HCT116 (cell line): ENCODE measurements around the gene GSN. TPM values are rescaled to one million over a fixed set of nuclear protein-coding genes. Genes with fewer than 3 reads are reported as not detected.

ENCODE experiments used
- ATAC-seq: fragments of 200-7000 bp; cut with Tn5 transposase; 2 replicates; pipeline ENCODE4 v1.9.1; 2020; ENCODE audit warnings: mild to moderate bottlenecking, moderate library complexity
- BruUV-seq: library from RNA; stranded (reverse); fragments of 400-500 nt; replicated peaks from 2 replicates; lab custom pipeline; 2021; lab: Mats Ljungman, UMichigan
- CTCF ChIA-PET: fragments of 300-600 bp; sonication (Branson Sonifier 250); formaldehyde crosslinking; loops from one replicate; lab custom pipeline; 2021; ENCODE audit warnings: antibody characterized with exemption; lab: Charles Lee
- POLR2A ChIA-PET: fragments of 300-600, 350-600 bp; sonication (Branson Sonifier 250); formaldehyde crosslinking; loops from one replicate; lab custom pipeline; 2021; ENCODE audit warnings: antibody characterized with exemption; lab: Charles Lee
- RAD21 ChIA-PET, 2 experiments: fragments of 300-600 bp; sonication (Branson Sonifier 250); formaldehyde crosslinking; loops; one replicate each; lab custom pipeline; 2023; ENCODE audit warnings: low total read pairs in 2 of 2; ENCODE audit not compliant: uncharacterized antibody in 2 of 2, unreplicated experiment in 2 of 2, low non-redundant PET in 1 of 2; lab: Charles Lee
- DNase-seq: peaks from one replicate; pipeline ENCODE4 v3.0.0-alpha.2; 2010; ENCODE audit warnings: low read depth, low spot score
- H2AFZ ChIP-seq: fragments of 200-600 bp; shearing (Covaris generic), sonication (generic); 2 replicates; pipeline ENCODE4 v1.6.1; 2017; ENCODE audit warnings: low read depth, mixed run types, mixed read lengths, antibody characterized with exemption, low read length; ENCODE audit not compliant: poor library complexity, severe bottlenecking
- H3K27ac ChIP-seq: 2 replicates; pipeline ENCODE4 v1.5.1; 2012; ENCODE audit warnings: low read depth, low read length
- H3K27me3 ChIP-seq: fragments of 200-600 bp; sonication (generic); 2 replicates; pipeline ENCODE4 v1.6.1; 2016; ENCODE audit warnings: mixed run types, low read length, mixed read lengths; ENCODE audit not compliant: insufficient read depth
- H3K36me3 ChIP-seq, 2 experiments: fragments of 200-500 bp in 1 of 2; fragments of 200-600 bp in 1 of 2; sonication (Bioruptor generic) in 1 of 2; sonication (generic) in 1 of 2; 2 replicates each; pipeline versions ENCODE4 v1.5.1 to v1.6.1; 2014 to 2016; ENCODE audit warnings: low read length in 2 of 2, inconsistent platforms in 1 of 2, mixed read lengths in 1 of 2, mixed run types in 1 of 2; ENCODE audit not compliant: insufficient read depth in 2 of 2, control insufficient read depth in 1 of 2
- H3K4me1 ChIP-seq, 2 experiments: fragments of 200-600 bp in 1 of 2; sonication (generic) in 1 of 2; 2 replicates each; pipeline versions ENCODE4 v1.5.1 to v1.6.1; 2012 to 2017; ENCODE audit warnings: low read length in 2 of 2, inconsistent platforms in 1 of 2, mild to moderate bottlenecking in 1 of 2, mixed read lengths in 1 of 2, mixed run types in 1 of 2, moderate library complexity in 1 of 2; ENCODE audit not compliant: insufficient read depth in 2 of 2, control insufficient read depth in 1 of 2
- H3K4me2 ChIP-seq: fragments of 200-600 bp; sonication (generic); 2 replicates; pipeline ENCODE4 v1.6.1; 2017; ENCODE audit warnings: mixed run types, low read length, mixed read lengths
- H3K4me3 ChIP-seq, 2 experiments: fragments of 200-600 bp in 1 of 2; sonication (generic) in 1 of 2; replicated peaks in 1 of 2; 2 replicates each; pipeline ENCODE4 v1.5.1; 2011 to 2016; ENCODE audit warnings: low read length in 2 of 2, control low read depth in 1 of 2, low read depth in 1 of 2, mild to moderate bottlenecking in 1 of 2, mixed read lengths in 1 of 2, mixed run types in 1 of 2
- H3K79me2 ChIP-seq: fragments of 200-600 bp; sonication (generic); 2 replicates; pipeline ENCODE4 v1.6.1; 2017; ENCODE audit warnings: mild to moderate bottlenecking, mixed run types, low read length, moderate library complexity, mixed read lengths; ENCODE audit not compliant: insufficient read depth
- H3K9ac ChIP-seq: fragments of 200-600 bp; sonication (generic); 2 replicates; pipeline ENCODE4 v1.6.1; 2016; ENCODE audit warnings: low read length, mixed read lengths
- H3K9me2 ChIP-seq: fragments of 200-600 bp; sonication (generic), shearing (Covaris generic); 2 replicates; pipeline ENCODE4 v1.6.1; 2017; ENCODE audit warnings: mixed run types, mild to moderate bottlenecking, moderate library complexity; ENCODE audit not compliant: insufficient read depth
- H3K9me3 ChIP-seq, 2 experiments: fragments of 200-500 bp in 1 of 2; fragments of 200-600 bp in 1 of 2; sonication (Bioruptor generic) in 1 of 2; sonication (generic) in 1 of 2; 2 replicates each; pipeline ENCODE4 v1.6.1; 2014 to 2017; ENCODE audit warnings: low read length in 2 of 2, mixed read lengths in 2 of 2, inconsistent platforms in 1 of 2, low read depth in 1 of 2, mild to moderate bottlenecking in 1 of 2, mixed run types in 1 of 2, moderate library complexity in 1 of 2; ENCODE audit not compliant: control insufficient read depth in 1 of 2, insufficient read depth in 1 of 2
- H4K20me1 ChIP-seq: fragments of 200-600 bp; sonication (generic), shearing (Covaris generic); 2 replicates; pipeline ENCODE4 v1.6.1; 2017; ENCODE audit warnings: mixed run types, mild to moderate bottlenecking, moderate library complexity; ENCODE audit not compliant: insufficient read depth
- ATF3 ChIP-seq: IDR thresholded peaks from 2 replicates; pipeline ENCODE4 v1.6.1; 2012
- CBX3 ChIP-seq: IDR thresholded peaks from 2 replicates; pipeline ENCODE4 v1.6.1; 2012; ENCODE audit warnings: low read depth
- CEBPB ChIP-seq: IDR thresholded peaks from 2 replicates; pipeline ENCODE4 v1.6.1; 2012; ENCODE audit warnings: low read depth
- CTCF ChIP-seq, 3 experiments: fragments of 200-600 bp in 1 of 3; sonication (generic) in 1 of 3; IDR thresholded peaks in 2 of 3; conservative IDR thresholded peaks in 1 of 3; 2 replicates each; pipeline ENCODE4 v1.5.1; 2012 to 2017; ENCODE audit warnings: low read depth in 2 of 3, low read length in 2 of 3, antibody characterized with exemption in 1 of 3, borderline replicate concordance in 1 of 3, control low read depth in 1 of 3, mild to moderate bottlenecking in 1 of 3, mixed read lengths in 1 of 3, mixed run types in 1 of 3, moderate library complexity in 1 of 3; ENCODE audit not compliant: insufficient read depth in 1 of 3
- EGR1 ChIP-seq: IDR thresholded peaks from 2 replicates; pipeline ENCODE4 v1.6.1; 2012; ENCODE audit warnings: low read depth
- ELF1 ChIP-seq: IDR thresholded peaks from 2 replicates; pipeline ENCODE4 v1.6.1; 2012; ENCODE audit warnings: low read depth, borderline replicate concordance
- EZH2 ChIP-seq: fragments of 200-600 bp; sonication (generic); IDR thresholded peaks from 2 replicates; pipeline ENCODE4 v1.6.1; 2017; ENCODE audit warnings: antibody characterized with exemption, mixed run types
- FOSL1 ChIP-seq: IDR thresholded peaks from 2 replicates; pipeline ENCODE4 v1.6.1; 2012; ENCODE audit warnings: low read depth
- JUND ChIP-seq: IDR thresholded peaks from 2 replicates; pipeline ENCODE4 v1.6.1; 2012
- MAX ChIP-seq: IDR thresholded peaks from 2 replicates; pipeline ENCODE4 v1.6.1; 2012
- POLR2AphosphoS5 ChIP-seq: IDR thresholded peaks from 2 replicates; pipeline ENCODE4 v1.6.1; 2011; ENCODE audit warnings: mild to moderate bottlenecking, low read depth, low read length, moderate library complexity
- RAD21 ChIP-seq: IDR thresholded peaks from 2 replicates; pipeline ENCODE4 v1.6.1; 2012; ENCODE audit warnings: low read depth, mild to moderate bottlenecking
- SIN3A ChIP-seq: IDR thresholded peaks from 2 replicates; pipeline ENCODE4 v1.6.1; 2012; ENCODE audit warnings: low read depth
- SRF ChIP-seq: IDR thresholded peaks from 2 replicates; pipeline ENCODE4 v1.6.1; 2012; ENCODE audit warnings: low read depth
- TCF7L2 ChIP-seq: IDR thresholded peaks from 2 replicates; pipeline ENCODE4 v1.7.0; 2011; ENCODE audit warnings: borderline replicate concordance, inconsistent platforms; ENCODE audit not compliant: insufficient read depth, insufficient read length; ENCODE audit errors: extremely low read depth
- YY1 ChIP-seq: IDR thresholded peaks from 2 replicates; pipeline ENCODE4 v1.6.1; 2011; ENCODE audit warnings: low read length, low read depth, moderate library complexity, mild to moderate bottlenecking; ENCODE audit not compliant: insufficient replicate concordance; ENCODE audit errors: extremely low read depth
- ZBTB33 ChIP-seq: IDR thresholded peaks from 2 replicates; pipeline ENCODE4 v1.6.1; 2011; ENCODE audit warnings: mild to moderate bottlenecking, low read length, moderate library complexity; ENCODE audit not compliant: insufficient replicate concordance; ENCODE audit errors: extremely low read depth
- ZNF274 ChIP-seq: fragments of 200-500 bp; sonication (Bioruptor generic); IDR thresholded peaks from 2 replicates; pipeline ENCODE4 v1.6.1; 2014; ENCODE audit warnings: mild to moderate bottlenecking, low read depth, low read length, inconsistent platforms
- intact Hi-C: fragments of 100-400 bp; cut with micrococcal nuclease; formaldehyde crosslinking; loops from 2 replicates; pipeline ENCODE4 v1.10.0; 2022
- total RNA-seq: library from RNA; stranded (reverse); gene quantifications from one replicate; pipeline ENCODE4 v1.2.1, GENCODE V29; 2021; ENCODE audit not compliant: unreplicated experiment
- TF ChIP-seq, protein P1 (sequence below): IDR thresholded peaks from 2 replicates; pipeline ENCODE4 v1.6.1; 2012; ENCODE audit warnings: low read depth

The GSN gene
- total RNA-seq, 1 experiment from 2014 or later, result 71.3 TPM

GRCh38 chr9:121324755-121325154, 56.8 kb downstream of the GSN start:
- RAD21 ChIA-PET, result no interaction called here

More at GRCh38 chr9:121324755-121325154, 56.8 kb downstream of the GSN start:
- H3K9me2 ChIP-seq, result no peaks in the 10 kb centered on the region
- POLR2A ChIA-PET, result no interaction called here
- BruUV-seq, result no TSS peak
- H3K27me3 ChIP-seq, result no peaks in the 10 kb centered on the region
- H3K9me3 ChIP-seq, result no peaks in the 10 kb centered on the region
- H3K4me3 ChIP-seq, result no peak overlapping the region
- H3K4me2 ChIP-seq, result no peak overlapping the region
- TF ChIP-seq SRF (no peak), YY1 (no peak), JUND (no peak), ELF1 (no peak), SIN3A (no peak), MAX (no peak), RAD21 (no peak), EZH2 (no peak), ZNF274 (no peak), CBX3 (no peak), EGR1 (no peak), ATF3 (no peak), ZBTB33 (no peak), POLR2AphosphoS5 (no peak), TCF7L2 (no peak), CTCF (IDR thresholded peaks at IDR 0.05 in 2 of 3, conservative IDR thresholded peaks at IDR 0.05 in 1 of 3; ENCODE audit: borderline replicate concordance in 1 of 3, insufficient read depth in 1 of 3, low read depth in 2 of 3, low read length in 2 of 3) (no peak), CEBPB (no peak), FOSL1 (no peak)
- TF ChIP-seq, protein P1, sequence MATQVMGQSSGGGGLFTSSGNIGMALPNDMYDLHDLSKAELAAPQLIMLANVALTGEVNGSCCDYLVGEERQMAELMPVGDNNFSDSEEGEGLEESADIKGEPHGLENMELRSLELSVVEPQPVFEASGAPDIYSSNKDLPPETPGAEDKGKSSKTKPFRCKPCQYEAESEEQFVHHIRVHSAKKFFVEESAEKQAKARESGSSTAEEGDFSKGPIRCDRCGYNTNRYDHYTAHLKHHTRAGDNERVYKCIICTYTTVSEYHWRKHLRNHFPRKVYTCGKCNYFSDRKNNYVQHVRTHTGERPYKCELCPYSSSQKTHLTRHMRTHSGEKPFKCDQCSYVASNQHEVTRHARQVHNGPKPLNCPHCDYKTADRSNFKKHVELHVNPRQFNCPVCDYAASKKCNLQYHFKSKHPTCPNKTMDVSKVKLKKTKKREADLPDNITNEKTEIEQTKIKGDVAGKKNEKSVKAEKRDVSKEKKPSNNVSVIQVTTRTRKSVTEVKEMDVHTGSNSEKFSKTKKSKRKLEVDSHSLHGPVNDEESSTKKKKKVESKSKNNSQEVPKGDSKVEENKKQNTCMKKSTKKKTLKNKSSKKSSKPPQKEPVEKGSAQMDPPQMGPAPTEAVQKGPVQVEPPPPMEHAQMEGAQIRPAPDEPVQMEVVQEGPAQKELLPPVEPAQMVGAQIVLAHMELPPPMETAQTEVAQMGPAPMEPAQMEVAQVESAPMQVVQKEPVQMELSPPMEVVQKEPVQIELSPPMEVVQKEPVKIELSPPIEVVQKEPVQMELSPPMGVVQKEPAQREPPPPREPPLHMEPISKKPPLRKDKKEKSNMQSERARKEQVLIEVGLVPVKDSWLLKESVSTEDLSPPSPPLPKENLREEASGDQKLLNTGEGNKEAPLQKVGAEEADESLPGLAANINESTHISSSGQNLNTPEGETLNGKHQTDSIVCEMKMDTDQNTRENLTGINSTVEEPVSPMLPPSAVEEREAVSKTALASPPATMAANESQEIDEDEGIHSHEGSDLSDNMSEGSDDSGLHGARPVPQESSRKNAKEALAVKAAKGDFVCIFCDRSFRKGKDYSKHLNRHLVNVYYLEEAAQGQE, result no peak
- H3K36me3 ChIP-seq, result peaks cover 6 to 10% of the 10 kb centered on the region in 2 experiments; a peak in 2 of 4 replicates
- intact Hi-C loops, result no loop called here
- H3K4me1 ChIP-seq, result peaks cover 23 to 39% of the 10 kb centered on the region in 2 experiments
- no peaks in the 10 kb centered on the region for H4K20me1 ChIP-seq
- H3K9ac ChIP-seq, result no peak overlapping the region
- ATAC-seq (no peak), DNase-seq (no peak)
- H3K27ac ChIP-seq, result no peak overlapping the region
- H2AFZ ChIP-seq, result no peak overlapping the region
- no peaks in the 10 kb centered on the region for H3K79me2 ChIP-seq
- CTCF ChIA-PET, result no interaction called here
